Effector memory CD4-positive, alpha-beta T cell (primary cell): Measurements from ENCODE around the gene BSND.

Experiments used
- DNase-seq, 3 donors: peaks; one replicate each; pipeline ENCODE4 v3.0.0-alpha.2; 2020
- H3K27ac ChIP-seq: 2 replicates; pipeline ENCODE4 v1.7.0; 2013; ENCODE audit warnings: mild to moderate bottlenecking, low read length, moderate library complexity; ENCODE audit not compliant: insufficient read depth, poor library complexity, severe bottlenecking
- H3K27me3 ChIP-seq: replicated peaks from 2 replicates; pipeline ENCODE4 v1.7.0; 2013; ENCODE audit warnings: mild to moderate bottlenecking, low read length; ENCODE audit not compliant: insufficient read depth, control insufficient read depth, poor library complexity, severe bottlenecking
- H3K36me3 ChIP-seq: 2 replicates; pipeline ENCODE4 v1.7.0; 2013; ENCODE audit warnings: mild to moderate bottlenecking, low read length, moderate library complexity; ENCODE audit not compliant: control insufficient read depth, insufficient read depth
- H3K4me1 ChIP-seq: 2 replicates; pipeline ENCODE4 v1.7.0; 2013; ENCODE audit warnings: low read length, mild to moderate bottlenecking; ENCODE audit not compliant: control insufficient read depth, insufficient read depth, poor library complexity, severe bottlenecking
- H3K4me3 ChIP-seq: 2 replicates; pipeline ENCODE4 v1.7.0; 2013; ENCODE audit warnings: low read length, low read depth, mild to moderate bottlenecking; ENCODE audit not compliant: insufficient read depth, poor library complexity, severe bottlenecking
- H3K9me3 ChIP-seq: 2 replicates; pipeline ENCODE4 v1.7.0; 2013; ENCODE audit warnings: mild to moderate bottlenecking, low read length, moderate library complexity; ENCODE audit not compliant: control insufficient read depth

The BSND gene

DNA sequence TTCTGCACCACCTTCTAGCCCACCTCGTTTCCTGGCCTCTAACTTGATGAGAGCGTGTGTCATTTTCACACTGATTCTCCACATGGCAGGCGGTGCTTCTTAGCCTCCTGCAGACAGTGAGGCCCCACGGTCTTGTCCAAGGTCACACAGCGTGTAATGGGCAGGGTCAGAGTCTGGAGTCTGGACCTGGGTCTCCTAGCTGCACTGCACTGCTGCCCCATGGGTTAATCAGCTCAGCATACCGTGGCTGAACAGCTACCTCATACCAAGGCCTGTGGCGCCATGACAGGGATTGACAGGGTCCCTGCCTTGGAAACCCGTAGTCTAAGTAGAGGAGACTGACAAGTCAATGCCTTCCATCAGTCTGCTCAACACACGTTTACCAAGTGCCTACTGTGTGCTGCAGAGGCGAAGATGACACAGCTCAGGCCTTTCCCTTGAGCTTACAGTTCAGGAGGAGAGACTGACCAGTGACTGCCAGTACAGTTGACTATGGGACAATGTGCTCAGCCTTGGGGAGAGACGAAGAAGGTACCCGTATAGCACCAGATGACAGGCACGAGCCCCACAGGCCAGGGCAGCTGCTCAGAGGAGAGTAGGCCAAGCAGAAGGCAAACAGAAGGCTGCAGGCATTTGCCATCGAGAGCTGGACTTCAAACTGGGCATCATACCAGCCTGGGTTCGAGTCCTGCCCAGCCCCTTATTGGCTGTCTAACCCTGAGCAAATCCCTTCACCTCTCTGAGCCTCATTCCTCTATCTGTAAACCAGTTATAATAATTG is 46.1 kb downstream of the BSND start:
- Histone ChIP-seq H3K36me3 (no peaks in the 10 kb centered on the region), H3K4me3 (no peak overlapping the region), H3K27me3 (no peaks in the 10 kb centered on the region), H3K27ac (no peak overlapping the region), H3K4me1 (no peaks in the 10 kb centered on the region), H3K9me3 (no peaks in the 10 kb centered on the region)
- no peak for DNase-seq

DNA sequence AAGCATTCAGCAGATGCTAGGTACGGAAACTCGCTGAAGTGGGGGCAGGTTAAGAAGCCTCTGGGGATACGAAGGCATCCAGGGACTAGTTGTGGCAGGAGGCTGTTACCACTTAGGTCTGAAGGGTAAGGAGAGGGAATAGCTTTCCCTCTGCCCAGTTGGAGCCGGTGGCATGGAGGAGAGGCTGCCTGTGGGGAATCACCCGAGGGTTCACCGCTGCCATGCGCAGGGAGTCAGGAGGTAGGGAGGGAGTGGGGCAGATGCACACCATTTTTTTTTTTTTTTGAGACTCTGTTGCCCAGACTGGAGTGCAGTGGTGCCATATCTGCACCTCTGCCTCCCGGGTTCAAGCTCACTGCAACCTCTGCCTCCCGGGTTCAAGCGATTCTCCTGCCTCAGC is 46.7 kb downstream of the BSND start:
- no peaks in the 10 kb centered on the region for H3K36me3 ChIP-seq
- no peak for DNase-seq
- H3K27ac ChIP-seq, result no peak overlapping the region
- H3K4me3 ChIP-seq, result no peak overlapping the region
- no peaks in the 10 kb centered on the region for H3K27me3 ChIP-seq
- H3K4me1 ChIP-seq, result no peaks in the 10 kb centered on the region
- no peaks in the 10 kb centered on the region for H3K9me3 ChIP-seq

DNA sequence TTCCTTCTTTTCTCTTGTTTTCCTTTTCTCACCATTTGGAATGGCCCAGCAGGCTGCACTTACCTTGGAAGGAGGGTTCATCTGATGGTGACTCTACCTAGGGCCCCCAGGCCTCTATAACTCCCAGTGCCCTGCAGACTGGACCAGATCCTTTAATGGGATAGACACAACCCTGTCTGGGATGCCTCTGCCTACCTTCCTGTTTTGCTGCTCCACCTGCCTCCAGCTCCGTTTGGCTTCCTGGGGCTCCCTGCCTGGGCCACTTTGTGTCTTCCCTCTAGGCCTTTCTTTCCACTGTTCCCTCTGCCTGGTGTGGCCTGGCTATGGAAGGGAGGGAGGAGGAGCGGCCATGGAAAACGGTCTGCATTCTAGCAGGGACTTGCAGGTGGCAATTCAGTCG is 48.1 kb downstream of the BSND start:
- H3K36me3 ChIP-seq, result no peaks in the 10 kb centered on the region
- H3K4me1 ChIP-seq, result no peaks in the 10 kb centered on the region
- no peak overlapping the region for H3K27ac ChIP-seq
- no peak for DNase-seq
- no peak overlapping the region for H3K4me3 ChIP-seq
- no peaks in the 10 kb centered on the region for H3K27me3 ChIP-seq
- H3K9me3 ChIP-seq, result no peaks in the 10 kb centered on the region

DNA sequence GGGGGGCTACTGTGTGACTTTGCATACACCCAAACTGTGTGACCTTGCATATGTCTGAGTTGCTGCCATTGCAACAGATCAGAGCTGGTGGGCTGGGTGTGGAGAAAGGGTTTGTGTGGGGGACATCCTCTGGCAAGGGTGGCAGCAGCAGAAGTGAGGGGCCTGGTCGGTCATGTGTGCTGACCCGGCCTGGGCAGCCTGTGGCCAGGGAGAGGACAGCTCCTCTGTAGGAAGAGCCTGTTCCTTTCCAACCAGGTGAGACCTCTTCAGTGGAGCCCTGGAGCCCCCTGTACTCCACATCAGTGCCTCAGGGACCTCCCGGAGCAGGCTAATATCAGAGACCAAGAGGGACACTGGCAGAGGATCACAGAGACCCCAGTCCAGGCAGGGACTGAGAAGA is 48.9 kb downstream of the BSND start:
- H3K4me3 ChIP-seq, result no peak overlapping the region
- H3K36me3 ChIP-seq, result no peaks in the 10 kb centered on the region
- no peaks in the 10 kb centered on the region for H3K4me1 ChIP-seq
- H3K27ac ChIP-seq, result no peak overlapping the region
- no peaks in the 10 kb centered on the region for H3K9me3 ChIP-seq
- no peak for DNase-seq
- no peaks in the 10 kb centered on the region for H3K27me3 ChIP-seq

DNA sequence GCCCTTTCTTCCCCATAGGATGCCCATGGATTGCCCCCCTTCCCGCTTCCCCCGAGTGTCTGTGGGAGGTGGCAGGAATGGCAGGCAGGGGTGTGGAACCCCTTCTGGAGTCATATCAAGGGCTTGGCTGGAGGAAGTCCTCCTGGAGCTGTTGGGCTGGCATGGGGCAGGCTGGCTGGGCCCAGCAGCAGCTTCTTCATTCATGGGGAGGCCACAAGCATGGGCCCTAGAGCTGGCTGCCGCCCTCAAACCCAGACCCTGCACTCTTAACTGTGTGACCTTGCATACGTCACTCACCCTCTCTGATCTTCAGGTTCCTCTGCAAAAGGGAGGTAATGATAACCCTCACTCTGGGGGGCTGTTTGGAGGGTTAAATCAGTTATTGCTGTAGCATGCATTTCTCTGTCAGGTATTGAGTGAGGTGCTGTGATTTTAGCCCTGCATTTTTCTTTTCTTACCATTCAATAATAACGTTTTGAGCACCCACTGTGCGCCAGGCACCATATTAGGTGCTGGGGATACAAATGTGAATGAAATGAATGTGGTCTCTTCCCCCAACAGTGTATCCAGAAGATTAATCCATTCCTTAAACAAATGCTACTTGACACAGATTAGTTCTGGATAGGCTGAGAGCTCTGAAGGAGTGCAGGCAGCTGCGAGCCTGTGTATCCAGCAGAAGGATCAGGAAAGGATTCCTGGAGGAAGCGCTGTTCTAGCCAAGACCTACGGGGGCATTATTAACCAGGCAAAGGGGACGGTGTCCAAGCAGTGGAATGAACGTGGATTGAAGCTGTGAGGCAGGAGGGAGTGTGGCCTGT is 49.9 kb downstream of the BSND start:
- Histone ChIP-seq H3K36me3 (no peaks in the 10 kb centered on the region), H3K4me1 (no peaks in the 10 kb centered on the region), H3K27me3 (no peaks in the 10 kb centered on the region), H3K4me3 (no peak overlapping the region), H3K27ac (no peak overlapping the region), H3K9me3 (no peaks in the 10 kb centered on the region)
- no peak for DNase-seq

DNA sequence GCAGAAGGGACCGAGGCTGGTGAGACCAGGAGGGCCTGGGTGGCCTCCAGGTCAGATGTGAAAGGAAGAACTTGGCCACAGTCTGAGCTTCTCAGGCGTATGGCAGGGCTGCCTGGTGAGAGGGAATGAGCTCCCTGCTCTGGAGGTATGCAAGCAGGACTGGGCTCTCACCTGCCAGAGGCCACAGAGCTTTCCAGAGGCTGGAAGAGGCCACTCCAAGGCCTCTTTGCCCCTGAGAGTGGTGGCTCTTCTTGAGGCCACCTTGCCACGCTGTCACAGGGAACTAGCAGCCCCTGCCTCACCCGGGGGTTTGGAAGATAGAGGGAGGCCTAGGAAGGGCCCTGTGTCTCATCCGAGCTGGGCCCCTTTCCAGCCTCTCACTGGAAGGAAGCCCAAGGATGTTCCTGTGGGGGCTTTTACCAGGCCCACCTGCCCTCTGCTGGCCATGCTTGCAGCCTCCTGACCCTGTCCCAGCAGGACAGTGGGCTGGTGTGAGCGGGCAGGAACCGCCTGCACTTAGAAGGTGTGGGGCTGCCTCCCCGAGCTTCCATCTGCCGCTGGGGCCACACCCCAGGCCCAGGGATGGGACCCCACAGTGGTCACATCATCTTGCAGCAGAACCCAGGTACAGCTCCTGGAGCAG is 50.7 kb downstream of the BSND start:
- H3K27me3 ChIP-seq, result no peaks in the 10 kb centered on the region
- no peaks in the 10 kb centered on the region for H3K4me1 ChIP-seq
- H3K4me3 ChIP-seq, result no peak overlapping the region
- H3K9me3 ChIP-seq, result no peaks in the 10 kb centered on the region
- no peaks in the 10 kb centered on the region for H3K36me3 ChIP-seq
- H3K27ac ChIP-seq, result no peak overlapping the region
- DNase-seq, result no peak

DNA sequence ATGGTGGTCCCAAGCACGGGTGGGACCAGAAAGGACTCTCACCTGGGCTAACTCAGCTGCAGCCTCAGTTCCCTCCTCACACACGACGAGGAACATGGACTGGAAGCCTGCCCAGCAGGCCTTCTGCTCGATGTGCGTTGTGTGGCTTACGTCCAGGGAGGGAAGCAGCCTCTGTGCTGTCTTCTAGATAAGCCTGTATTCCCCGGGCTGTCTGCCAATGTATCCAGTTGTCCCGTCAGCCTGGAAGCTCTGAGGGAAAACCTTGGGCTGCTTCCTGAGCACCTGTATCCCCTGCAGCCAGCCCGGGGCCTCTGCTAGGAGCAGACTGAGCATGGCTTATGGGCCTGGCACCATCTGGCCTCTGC is 51.2 kb downstream of the BSND start:
- no peak overlapping the region for H3K27ac ChIP-seq
- no peaks in the 10 kb centered on the region for H3K36me3 ChIP-seq
- no peaks in the 10 kb centered on the region for H3K4me1 ChIP-seq
- no peaks in the 10 kb centered on the region for H3K27me3 ChIP-seq
- no peaks in the 10 kb centered on the region for H3K9me3 ChIP-seq
- no peak overlapping the region for H3K4me3 ChIP-seq
- DNase-seq, result no peak

DNA sequence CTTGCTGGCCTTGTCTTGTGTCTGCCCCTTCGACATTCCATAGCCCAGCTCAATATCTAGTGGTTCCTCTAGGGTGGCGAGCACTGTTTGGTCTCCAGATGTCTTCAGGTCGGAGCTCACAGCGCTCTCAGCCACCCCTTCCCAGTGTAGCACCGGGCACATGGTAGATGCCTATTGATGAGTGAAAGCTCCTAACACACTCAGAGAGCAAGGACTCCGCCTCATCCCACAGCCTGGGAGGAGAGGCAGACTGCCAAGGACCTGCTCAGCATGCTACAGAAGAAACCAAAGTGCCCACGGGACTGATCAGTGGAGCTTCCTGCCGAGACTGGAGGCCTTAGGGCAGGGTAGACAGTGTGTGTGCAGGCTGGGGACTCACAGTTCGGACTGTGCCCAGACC is 51.5 kb downstream of the BSND start:
- no peaks in the 10 kb centered on the region for H3K36me3 ChIP-seq
- no peaks in the 10 kb centered on the region for H3K4me1 ChIP-seq
- no peaks in the 10 kb centered on the region for H3K27me3 ChIP-seq
- H3K4me3 ChIP-seq, result no peak overlapping the region
- H3K9me3 ChIP-seq, result no peaks in the 10 kb centered on the region
- no peak overlapping the region for H3K27ac ChIP-seq
- DNase-seq, result no peak

DNA sequence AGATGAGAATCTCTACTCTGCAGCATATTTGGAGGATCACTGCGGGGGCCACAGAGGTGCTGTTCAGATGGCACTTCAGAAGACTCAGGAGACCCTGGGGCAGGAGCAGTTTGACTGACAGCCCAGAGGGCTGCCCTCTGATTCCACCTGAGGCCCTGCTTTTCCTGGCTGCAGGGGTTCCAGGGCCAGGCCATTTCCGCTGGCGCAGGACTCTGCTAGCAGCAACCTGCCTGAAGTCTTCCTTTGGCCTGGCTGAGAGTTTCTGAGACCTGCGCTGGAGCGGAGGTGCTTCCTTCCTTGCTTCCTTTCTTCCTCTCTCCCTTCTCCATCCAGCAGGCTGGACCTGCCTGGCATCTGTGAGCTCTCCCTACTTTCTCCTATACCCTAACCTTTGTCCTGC is 52.4 kb downstream of the BSND start:
- Histone ChIP-seq H3K27me3 (no peaks in the 10 kb centered on the region), H3K4me3 (no peak overlapping the region), H3K27ac (no peak overlapping the region), H3K36me3 (no peaks in the 10 kb centered on the region), H3K4me1 (no peaks in the 10 kb centered on the region), H3K9me3 (no peaks in the 10 kb centered on the region)
- no peak for DNase-seq

DNA sequence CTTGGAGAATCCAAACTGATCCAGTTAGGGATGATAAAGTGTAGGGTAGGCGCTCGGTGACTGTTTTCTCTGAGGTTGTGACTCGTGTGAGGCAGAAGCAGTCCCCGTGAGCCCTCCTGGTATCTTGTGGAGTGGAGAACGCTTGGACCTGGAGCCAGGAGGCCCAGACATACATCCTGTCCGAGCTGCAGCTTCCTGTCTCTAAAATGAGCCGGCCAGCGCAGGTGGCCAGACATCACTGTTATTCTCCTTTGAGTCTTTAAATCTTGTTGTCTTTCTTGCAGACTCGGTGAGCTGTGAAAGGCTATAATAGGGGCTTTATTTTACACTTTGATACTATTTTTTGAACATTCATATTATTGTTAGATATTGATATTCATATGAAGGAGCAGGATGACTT is 52.9 kb downstream of the BSND start:
- H3K9me3 ChIP-seq, result no peaks in the 10 kb centered on the region
- H3K4me3 ChIP-seq, result no peak overlapping the region
- no peaks in the 10 kb centered on the region for H3K27me3 ChIP-seq
- no peak overlapping the region for H3K27ac ChIP-seq
- no peak for DNase-seq
- no peaks in the 10 kb centered on the region for H3K4me1 ChIP-seq
- H3K36me3 ChIP-seq, result no peaks in the 10 kb centered on the region
